Activated T-cell treated with anti-CD3 and anti-CD28 coated beads for 24 hours (primary cell): ENCODE results near the gene ACVR2A.
A peak's percentile ranks its signal among the peaks of the same experiment; 100 is the strongest.

Experiments used
- DNase-seq: peaks from one replicate; pipeline ENCODE4 v3.0.0-alpha.2; 2020; ENCODE audit warnings: low read depth

ACVR2A gene

DNA sequence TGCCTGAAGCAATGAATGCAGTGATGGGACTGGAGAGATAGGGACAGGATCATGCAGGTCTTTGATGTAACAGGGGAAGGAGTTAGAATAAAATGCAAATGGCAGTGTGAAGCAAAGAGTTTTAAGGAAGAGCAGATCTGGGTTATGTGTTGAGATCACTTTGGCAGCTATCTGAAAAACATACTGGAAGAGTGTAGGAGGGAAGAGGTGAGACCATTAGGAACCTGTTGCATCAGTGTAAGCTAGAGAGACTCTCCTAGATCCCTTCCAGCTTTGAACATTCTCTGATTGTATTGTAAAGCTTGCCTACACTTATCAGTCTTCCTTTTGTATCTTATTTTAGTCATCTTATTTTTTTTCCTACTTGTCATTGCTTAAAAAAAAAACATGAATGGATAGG is 10.5 kb downstream of the ACVR2A start:
- no peak for DNase-seq

DNA sequence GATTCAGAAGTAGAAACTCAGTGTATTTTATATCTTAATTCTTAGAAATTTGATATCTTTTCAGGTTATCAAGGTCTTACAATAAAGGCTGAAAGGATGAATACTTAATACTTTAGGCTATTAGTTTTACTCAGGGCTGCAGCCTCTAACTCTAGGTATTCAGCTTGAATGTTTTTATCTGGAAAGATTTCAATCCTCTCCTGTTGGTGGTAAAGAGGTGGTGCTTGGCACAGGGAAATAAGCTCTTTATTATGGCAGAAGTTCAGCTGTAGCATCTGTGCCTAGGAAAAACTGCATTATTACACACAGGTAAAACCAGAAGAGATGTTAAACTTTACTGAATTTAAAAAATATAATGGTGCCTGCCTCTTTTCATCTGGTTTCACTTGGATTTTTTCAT is 11.1 kb downstream of the ACVR2A start:
- no peak for DNase-seq

DNA sequence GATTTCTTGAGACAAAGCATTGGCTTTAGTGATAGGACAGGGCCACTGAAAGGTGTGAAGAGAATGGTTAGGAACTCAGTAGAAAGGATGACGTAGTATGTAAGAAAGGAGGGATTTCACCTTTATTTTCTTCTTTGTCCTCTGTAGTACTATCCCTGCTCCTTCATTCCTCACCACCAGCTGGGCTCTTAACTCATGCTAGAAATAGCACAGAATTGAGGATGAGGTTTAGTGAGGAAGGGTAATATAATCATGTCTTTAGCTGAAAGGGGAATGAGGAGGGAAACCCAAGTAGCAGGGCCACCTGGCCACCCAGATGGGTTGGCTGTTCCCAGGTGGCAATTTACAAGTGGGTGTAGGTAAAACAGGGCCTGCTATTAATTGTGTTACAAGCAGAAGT is 15.2 kb downstream of the ACVR2A start:
- no peak for DNase-seq

DNA sequence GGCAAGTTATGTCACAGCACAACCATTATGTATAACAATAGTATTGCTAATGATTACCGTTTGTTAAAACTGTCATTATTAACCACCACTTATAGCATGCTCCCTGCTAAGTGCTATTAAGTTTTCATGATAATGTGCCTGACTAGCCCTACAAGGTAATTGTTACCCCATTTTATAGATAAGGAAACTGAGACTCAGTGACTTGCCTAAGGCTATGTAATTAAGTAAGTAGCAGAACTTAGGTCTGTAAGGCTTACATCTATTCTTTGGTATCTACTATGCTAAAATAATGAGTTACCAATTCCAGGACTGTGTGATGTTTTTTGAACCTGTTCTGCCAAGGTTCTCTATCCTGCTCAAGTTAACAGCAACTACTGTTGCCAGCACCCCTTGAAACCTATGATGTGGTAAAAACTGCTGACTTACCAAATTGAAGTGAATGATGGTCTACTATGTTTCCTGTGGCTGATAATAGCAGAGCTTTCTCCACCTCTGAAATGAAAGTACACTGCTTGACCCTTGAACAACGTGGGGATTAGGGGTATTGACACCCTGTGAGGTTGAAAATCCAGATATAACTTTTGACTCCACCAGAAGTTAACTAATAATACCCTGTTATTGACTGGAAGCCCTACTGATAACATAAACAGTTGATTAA is 18.2 kb downstream of the ACVR2A start:
- no peak for DNase-seq

DNA sequence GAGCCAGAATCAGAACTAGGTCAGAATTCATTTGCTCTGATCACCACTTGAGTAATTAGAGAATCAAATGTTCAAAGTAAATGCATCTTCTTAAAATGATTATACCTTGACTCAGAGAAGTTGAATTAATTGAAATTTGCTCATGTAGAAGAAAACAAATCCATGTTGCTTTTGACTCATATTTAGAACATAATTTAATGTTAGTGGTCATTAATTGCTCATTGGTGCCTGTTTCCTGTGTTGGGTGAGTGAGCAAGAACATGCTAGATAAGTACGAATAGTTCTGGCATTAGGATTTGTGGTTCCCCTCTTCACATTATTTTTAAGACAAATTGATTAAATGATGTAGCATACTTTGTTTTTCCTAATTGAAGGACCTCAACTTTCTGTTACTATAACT is 19.0 kb downstream of the ACVR2A start:
- no peak for DNase-seq

DNA sequence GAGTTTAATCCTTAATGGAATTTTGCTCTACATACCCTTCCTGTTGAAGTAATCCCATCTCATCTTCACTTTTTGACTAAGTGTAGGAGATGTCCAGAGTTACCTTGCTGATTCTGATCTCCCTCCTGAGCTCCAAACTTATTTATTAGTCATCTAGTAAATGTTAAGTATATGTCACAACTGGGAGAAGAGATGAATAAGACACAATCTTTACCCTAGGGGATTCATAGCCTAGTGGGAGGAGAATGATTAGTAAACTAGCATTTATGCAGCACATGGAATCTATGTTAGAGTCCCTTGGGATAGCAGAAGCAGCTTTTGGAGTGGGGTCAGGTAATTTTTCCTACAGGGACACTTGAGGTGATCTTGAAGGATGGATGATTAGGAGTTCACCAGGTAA is 20.7 kb downstream of the ACVR2A start:
- no peak for DNase-seq

DNA sequence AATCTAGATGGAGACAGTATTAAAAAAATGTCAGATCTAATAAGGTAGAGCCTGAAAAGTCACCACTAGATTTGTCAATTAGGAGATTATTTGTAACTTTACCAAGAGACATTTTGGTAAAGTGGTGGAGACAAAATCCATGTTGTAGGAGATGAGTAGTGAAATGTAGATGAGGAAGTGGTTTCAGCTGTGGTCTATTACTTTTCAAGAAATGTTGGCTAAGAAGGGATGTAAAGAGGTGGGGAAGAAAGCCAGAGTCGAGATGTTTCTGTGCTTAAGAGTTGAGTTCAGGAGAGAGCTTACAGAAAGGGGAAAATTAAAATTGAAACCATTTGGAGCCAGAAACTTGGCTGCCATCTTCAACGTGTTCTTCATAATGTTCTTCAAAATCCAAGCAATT is 22.2 kb downstream of the ACVR2A start:
- no peak for DNase-seq

DNA sequence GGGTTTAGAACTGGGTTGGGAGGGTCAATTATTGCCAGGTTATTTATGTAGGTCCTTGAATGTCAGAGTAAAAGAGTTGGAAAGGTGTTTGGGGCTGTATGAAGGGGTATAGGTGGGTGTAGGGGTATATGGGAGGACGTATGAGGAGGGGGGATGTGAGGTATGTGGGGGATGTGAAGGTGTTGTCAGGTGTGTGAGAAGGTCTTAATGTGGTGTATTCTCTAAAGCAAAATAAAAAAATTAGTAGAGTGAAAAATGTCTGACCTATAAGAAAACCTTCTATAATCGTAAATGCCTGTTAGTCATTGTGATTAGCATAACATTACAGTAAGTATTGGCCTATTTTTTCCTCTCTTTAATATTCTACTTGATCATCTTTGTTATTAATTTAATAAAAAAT is 25.1 kb downstream of the ACVR2A start:
- no peak for DNase-seq

DNA sequence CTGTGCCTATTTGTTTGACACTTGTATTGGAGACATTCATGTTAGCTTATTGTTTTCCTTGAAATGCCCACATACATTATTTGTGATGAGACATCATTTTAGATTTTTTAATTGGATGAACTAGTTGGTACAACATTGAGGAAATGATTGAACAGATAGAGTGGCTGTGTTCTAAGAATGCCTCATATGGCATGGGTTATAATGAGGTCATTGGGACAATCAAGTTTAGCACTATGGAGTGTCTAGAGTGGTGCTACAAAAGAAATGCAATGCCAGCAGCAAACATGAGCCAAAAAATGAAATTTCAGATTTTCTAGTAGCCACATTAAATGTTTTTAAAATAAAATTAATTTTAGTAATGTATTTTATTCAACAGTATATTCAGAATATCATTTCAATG is 28.1 kb downstream of the ACVR2A start:
- no peak for DNase-seq

DNA sequence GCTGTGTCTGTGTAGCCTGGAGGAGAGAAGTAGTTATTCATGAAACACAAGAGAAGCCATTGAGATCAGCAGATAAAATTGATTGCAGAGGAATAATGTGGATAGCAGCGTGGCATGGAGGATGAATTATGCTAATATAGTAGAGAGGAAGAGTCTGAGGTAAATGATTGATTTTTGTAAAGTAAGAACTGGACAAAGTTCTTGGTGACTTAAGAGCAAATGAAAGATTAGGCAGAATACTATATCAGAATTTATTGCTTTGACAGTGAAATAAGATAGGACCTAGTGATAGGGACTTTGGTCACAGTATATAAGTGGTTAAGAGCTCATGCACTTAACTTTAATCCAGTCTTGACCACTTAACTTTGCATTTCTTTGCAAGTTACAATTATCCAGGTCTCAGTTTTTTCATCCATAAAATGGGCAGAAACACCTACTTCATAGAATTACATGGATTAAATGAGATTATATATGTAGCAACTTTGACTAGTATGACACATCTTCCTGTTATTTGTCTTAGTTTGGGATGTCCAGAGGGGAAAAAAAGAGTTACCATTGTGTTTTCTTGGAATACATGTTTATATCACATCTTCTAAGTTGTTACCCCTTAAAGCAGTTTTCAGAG is 29.1 kb downstream of the ACVR2A start:
- no peak for DNase-seq

DNA sequence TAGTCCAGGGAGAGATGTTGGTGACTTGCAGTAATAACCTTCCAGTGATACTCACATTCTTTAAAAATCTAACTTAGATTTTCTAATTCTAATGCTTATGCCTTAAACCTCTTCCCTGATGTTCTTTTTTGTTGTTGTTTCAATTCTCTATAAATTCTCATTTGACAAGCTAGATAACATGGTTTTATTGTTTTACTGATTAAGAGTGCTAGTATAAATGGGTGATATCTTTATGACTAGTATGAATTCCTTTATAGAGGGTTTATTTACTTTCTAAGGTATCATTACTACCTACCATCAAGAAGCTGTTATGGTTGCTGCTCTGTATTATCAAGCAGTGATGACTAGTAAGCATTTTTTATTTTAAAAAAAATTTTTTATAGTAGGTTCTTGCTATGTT is 35.0 kb downstream of the ACVR2A start:
- no peak for DNase-seq

DNA sequence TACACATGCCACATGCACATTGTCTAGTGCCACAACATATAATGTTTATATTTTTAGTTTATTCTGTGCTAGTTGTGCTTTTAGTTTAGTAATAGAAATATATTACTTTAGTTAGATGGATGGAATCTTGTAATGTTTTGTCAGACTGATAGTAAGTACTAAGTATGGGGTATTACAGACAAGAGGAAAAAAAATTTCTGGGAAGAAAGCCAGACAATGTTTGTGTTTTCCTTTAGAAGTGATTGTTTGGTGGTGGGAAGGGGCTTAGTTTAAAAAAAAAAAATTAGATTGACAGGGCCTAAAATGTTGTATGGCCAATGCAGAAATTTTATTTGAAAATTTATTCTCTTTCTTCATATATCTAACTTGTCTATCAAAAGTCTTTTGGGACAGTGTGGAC is 37.8 kb downstream of the ACVR2A start:
- DNase-seq: no peak

DNA sequence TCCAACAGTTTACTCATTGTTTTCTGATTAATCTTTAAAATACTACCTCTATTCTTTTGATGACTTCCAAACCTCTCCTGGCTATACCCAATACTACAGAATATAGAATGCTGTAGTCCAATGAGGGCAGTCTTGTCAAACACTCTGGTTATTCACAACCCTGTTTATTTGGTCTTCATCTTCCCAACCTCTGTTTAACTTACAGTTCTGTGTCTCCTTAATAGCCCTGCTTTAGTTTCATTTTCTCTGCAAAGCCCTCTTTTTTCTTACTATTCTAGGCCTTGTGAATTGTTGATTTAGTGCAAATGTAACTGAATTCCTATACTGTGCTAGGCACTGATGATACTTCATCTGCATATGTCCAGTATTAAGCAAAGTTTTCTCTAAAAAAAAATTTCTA is 40.0 kb downstream of the ACVR2A start:
- no peak for DNase-seq

DNA sequence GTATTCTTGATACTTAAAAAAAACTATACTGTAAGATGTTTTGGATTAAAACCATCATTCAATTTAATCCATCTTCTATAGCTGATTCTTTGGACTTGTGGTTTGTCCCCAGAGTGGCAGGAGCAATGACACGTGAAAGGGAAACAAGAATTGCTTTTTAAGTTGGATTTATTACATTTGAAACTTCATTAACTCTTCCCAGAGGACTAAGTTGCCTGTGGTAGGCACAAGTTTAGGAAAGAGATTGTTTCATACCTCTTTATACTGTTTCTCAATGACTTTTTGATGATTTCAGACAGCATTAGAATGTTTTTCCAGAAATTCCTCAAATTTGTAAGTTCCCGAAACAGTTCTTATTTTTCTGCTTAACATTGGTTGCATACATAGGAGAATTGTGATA is 41.3 kb downstream of the ACVR2A start:
- DNase-seq: no peak

DNA sequence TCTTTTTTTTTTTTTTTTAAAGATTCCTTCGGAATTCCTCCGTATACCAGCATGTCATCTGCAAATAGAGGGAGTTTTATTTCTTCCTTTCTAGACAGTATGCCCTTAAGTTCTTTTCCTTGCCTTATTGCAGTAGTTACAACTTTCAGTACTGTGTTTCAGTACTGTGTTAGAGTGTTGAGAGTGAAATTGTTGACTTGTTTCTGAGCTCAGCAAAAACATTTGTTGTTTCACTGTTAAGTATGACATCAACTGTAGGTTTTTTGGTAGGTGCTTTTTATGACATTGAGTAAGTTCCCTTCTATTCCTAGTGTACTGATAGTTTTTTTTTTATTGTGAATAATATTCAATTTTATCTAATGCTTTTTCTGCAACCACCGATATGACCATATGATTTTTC is 43.9 kb downstream of the ACVR2A start:
- DNase-seq: no peak

DNA sequence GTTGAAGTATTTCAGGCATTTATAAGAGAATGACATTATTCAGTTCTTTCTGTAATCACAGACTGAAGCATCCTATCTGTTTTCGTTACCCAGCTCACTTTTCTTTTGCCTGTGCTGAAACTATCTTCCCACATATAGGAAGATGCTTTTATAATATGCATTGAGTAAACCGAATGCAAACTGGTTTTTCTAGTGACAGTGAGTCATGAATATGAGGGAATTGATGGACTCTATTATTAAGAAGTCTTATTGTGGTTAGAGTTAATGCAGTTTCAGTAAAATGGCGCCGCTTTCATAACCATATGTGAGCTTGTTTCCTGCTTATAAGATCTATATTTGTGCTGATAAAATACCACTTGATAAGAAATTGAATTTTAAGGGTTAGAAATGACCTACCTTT is 59.2 kb downstream of the ACVR2A start:
- no peak for DNase-seq

DNA sequence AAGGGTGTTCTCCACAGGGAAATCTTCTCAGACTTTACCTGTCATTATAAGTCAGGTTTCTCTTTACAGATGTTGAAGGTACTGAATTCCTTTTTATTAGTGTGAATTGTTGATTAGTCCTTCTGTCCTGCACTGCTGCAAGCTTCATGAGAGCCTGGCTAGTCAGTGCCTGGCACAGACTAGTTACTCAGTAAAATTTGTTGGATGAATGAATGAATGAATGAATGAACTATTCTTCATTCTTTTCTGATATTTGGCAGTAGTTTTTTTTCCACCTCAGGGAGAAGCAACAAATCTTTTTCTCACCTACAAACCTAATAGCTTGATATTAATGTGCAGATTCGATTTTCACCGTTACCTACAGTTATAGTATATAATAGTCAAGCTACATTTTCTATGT is 64.3 kb downstream of the ACVR2A start:
- no peak for DNase-seq

DNA sequence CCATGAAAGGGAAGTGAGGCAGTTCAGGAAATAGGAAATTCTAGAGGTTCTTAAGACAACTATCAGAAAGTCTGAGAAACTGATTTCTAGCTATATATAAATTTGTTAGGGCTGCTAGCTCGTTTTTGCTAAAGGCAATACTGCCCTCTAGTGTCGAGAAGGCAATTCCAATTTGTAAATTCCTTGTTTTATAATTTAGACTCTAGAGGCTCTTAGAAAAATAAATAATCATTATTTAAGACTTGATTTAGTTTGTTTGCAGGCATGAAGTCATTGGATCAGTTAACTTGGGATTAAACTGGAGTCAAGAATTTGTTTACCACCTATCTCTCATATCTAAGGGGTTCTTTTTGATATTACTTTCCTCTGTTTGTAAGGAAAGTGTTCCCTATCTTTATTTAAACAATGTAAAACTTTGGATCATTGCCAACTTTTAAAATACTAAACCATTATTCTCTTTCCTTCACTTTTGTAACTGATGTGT is 66.2 kb downstream of the ACVR2A start:
- peak; percentile 37 for DNase-seq

DNA sequence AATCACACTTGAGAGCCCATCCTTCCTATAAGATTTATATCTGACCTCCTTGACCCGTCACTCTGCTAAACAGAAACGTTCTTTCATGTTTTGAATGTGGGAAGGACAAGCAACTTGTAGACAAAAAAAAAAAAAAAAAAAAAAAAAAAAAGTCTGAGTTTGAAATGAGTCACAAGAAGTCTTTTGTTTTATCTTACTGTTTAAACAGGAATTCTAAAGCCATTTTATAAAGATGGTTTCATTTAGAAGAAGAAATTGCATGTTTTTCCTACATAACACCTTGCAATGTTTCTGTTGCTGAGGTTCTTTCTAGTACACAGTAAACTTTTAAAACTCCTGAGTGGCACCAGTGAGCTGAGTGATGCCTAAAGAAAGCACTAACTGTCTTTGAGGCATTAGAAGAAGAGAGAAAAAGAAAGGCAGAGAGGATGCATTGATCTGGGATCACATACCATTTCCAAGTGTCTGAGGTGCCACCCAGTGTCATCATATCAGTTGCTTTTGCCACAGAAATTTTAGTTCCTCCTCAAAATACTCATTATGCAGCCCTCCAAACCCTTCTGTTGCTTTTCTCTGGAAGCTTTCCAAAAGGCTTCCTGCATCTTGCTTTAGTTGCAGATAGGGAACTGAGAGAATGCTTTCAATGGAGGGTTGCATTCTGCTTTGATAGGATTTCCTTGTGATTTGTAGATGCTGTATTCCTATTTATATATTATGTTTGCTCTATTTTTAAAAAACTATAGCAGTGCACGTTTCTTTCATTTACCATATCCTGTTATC is 69.1 kb downstream of the ACVR2A start:
- DNase-seq: no peak

DNA sequence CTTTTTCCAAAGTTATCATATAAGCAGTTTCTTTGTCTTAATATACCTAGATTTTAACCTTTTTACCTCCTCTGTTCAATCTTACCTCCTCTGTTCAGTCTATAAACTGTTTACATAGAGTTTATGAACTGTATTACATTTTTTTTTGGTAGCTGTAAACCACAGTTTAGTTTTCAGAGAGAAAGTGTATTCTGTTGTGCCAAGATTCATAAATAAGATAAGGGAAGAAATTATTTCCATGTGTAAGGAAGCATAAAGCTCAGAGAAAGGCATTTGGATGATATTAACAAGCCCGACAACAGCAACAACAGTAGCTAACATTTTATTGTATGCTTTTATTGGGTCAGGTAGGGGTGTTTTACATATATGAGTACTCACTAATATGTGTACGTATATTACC is 71.2 kb downstream of the ACVR2A start:
- DNase-seq: no peak

DNA sequence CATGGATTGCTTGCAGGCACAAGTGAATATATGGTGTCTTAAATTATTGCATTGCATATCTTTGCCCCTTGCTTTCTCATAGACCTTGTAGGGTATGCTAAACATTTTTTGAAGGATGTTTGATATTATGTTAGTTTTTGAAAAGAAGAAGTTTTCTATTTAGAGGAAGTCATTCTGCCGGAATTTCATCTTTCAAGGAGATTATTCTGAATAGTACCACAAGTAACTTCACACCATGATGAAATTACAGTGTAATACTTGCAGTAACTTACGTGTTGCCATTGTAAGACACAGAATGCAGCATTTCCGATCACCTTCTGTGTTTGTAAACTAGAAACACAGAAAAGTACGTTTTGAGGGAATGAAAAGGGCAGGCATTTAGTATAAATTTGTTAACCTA is 71.9 kb downstream of the ACVR2A start:
- DNase-seq: no peak

DNA sequence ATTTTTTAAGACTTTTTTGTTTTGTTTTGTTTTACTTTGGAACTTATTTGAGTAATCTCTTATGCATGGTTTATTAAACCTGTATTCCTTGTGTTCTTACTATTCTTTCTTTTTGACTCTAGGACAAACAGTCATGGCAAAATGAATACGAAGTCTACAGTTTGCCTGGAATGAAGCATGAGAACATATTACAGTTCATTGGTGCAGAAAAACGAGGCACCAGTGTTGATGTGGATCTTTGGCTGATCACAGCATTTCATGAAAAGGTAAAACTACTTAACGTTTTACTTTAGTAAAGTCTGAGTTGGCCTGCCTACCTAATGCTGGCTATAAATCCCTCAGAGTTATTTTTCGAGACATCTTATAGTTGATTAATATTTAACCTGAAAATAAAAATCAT is 72.3 kb downstream of the ACVR2A start:
- no peak for DNase-seq

DNA sequence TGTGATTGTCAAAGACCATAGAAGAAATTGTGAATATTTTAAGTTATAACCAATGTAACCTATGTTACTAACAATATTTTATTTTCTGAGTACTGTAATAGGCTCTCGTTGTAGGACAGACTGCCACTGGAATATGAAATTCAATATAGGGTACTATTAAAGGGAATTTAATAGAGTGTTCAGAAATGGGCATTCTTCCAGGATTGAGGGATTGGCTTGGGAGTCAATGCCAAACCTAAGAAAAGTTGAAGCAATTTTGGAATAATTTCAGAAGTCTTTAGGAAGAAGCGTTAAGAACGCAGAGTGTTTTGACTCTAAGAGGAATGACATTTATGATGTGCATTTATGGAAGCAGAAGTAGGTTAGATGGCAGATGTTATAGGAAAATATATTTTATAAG is 79.0 kb downstream of the ACVR2A start:
- DNase-seq: no peak
